ENCODE data around the gene ATP10A.

The ATP10A gene

GRCh38 chr15:25801586-25802284 is 61.4 kb downstream of the ATP10A start:
- Histone ChIP-seq H3K27me3 (peaks cover 38% of the 10 kb centered on the region), H3K4me3 (ENCODE audit: low read depth in 1 of 2, low read length in 1 of 2) (no peak overlapping the region), H3K4me1 (ENCODE audit: control insufficient read depth in 1 of 2, insufficient read depth in 1 of 2, low read depth in 1 of 2, low read length in 1 of 2) (no peaks in the 10 kb centered on the region), H3K9me3 (no peaks in the 10 kb centered on the region), H3K27ac (no peak overlapping the region), H3K36me3 (no peaks in the 10 kb centered on the region)
- no peak for TF ChIP-seq CTCF (IDR thresholded peaks at IDR 0.05)

GRCh38 chr15:25800761-25801515 is 62.2 kb downstream of the ATP10A start:
- no peaks in the 10 kb centered on the region for H3K4me1 ChIP-seq (ENCODE audit: control insufficient read depth in 1 of 2, insufficient read depth in 1 of 2, low read depth in 1 of 2, low read length in 1 of 2)
- TF ChIP-seq CTCF (IDR thresholded peaks at IDR 0.05): no peak
- peaks cover 38% of the 10 kb centered on the region for H3K27me3 ChIP-seq
- H3K9me3 ChIP-seq: no peaks in the 10 kb centered on the region
- H3K4me3 ChIP-seq (ENCODE audit: low read depth in 1 of 2, low read length in 1 of 2): no peak overlapping the region
- no peaks in the 10 kb centered on the region for H3K36me3 ChIP-seq
- no peak overlapping the region for H3K27ac ChIP-seq

GRCh38 chr15:25799906-25800700 is 63.0 kb downstream of the ATP10A start:
- no peaks in the 10 kb centered on the region for H3K9me3 ChIP-seq
- H3K4me1 ChIP-seq (ENCODE audit: control insufficient read depth in 1 of 2, insufficient read depth in 1 of 2, low read depth in 1 of 2, low read length in 1 of 2): no peaks in the 10 kb centered on the region
- no peak overlapping the region for H3K27ac ChIP-seq
- no peak overlapping the region for H3K4me3 ChIP-seq (ENCODE audit: low read depth in 1 of 2, low read length in 1 of 2)
- peaks cover 38% of the 10 kb centered on the region for H3K27me3 ChIP-seq
- no peak for TF ChIP-seq CTCF (IDR thresholded peaks at IDR 0.05)
- no peaks in the 10 kb centered on the region for H3K36me3 ChIP-seq

GRCh38 chr15:25797936-25798901 is 64.9 kb downstream of the ATP10A start:
- Histone ChIP-seq H3K4me3 (ENCODE audit: low read depth in 1 of 2, low read length in 1 of 2) (no peak overlapping the region), H3K9me3 (no peaks in the 10 kb centered on the region), H3K4me1 (ENCODE audit: control insufficient read depth in 1 of 2, insufficient read depth in 1 of 2, low read depth in 1 of 2, low read length in 1 of 2) (no peaks in the 10 kb centered on the region), H3K27ac (no peak overlapping the region), H3K27me3 (peaks cover 38% of the 10 kb centered on the region), H3K36me3 (no peaks in the 10 kb centered on the region)
- no peak for TF ChIP-seq CTCF (IDR thresholded peaks at IDR 0.05)

- Histone ChIP-seq H3K9me3 (no peaks in the 10 kb centered on the region), H3K4me3 (ENCODE audit: low read depth in 1 of 2, low read length in 1 of 2) (no peak overlapping the region), H3K27ac (no peak overlapping the region), H3K27me3 (peaks cover 38% of the 10 kb centered on the region), H3K36me3 (no peaks in the 10 kb centered on the region), H3K4me1 (ENCODE audit: control insufficient read depth in 1 of 2, insufficient read depth in 1 of 2, low read depth in 1 of 2, low read length in 1 of 2) (no peaks in the 10 kb centered on the region)
- TF ChIP-seq CTCF (IDR thresholded peaks at IDR 0.05): no peak
Measured at GRCh38 chr15:25797511-25797935, 65.6 kb downstream of the ATP10A start.
